ENCODE data around the gene ABLIM2.

ABLIM2 gene

DNA sequence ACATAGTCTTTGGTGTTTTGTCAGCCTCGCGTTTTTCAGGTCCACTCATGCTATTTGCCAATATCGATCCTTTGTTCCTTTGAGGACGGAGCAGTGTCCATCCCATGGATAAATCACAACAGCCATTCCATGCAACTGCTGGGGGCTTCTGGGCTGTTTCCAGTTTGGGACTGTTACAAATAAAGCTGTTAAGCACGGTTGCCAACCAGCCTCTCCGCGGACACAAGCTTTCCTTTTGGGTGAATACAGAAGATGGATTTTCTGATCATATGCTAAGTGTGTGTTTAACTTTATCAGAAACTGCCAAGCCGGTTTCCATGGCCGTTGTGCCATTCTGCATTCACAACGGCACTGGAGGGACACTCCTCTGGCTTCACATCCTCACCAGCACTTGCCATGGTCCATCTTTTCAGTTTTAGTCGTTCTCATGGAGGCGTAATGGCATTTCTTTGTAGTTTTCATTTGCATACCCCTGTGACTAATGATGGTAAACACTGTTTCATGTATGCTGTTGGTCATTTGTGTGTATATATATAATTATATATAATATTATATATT, 67.8 kb downstream of the ABLIM2 start:
- Histone ChIP-seq H3K9me3 (ENCODE audit: severe bottlenecking) (peaks cover 12% of the 10 kb centered on the region), H3K27ac (ENCODE audit: poor library complexity, severe bottlenecking) (peak overlapping the region; percentile 24), H3K36me3 (ENCODE audit: low read depth) (no peaks in the 10 kb centered on the region), H3K4me3 (ENCODE audit: severe bottlenecking) (no peak overlapping the region), H3K4me1 (ENCODE audit: insufficient read depth, poor library complexity, severe bottlenecking) (peaks cover 8% of the 10 kb centered on the region), H3K27me3 (ENCODE audit: insufficient read depth, poor library complexity, severe bottlenecking) (no peaks in the 10 kb centered on the region)
- DNase-seq (ENCODE audit: low spot score) (no peak), ATAC-seq (ENCODE audit: low read depth) (no peak)
- TF ChIP-seq, protein P1, sequence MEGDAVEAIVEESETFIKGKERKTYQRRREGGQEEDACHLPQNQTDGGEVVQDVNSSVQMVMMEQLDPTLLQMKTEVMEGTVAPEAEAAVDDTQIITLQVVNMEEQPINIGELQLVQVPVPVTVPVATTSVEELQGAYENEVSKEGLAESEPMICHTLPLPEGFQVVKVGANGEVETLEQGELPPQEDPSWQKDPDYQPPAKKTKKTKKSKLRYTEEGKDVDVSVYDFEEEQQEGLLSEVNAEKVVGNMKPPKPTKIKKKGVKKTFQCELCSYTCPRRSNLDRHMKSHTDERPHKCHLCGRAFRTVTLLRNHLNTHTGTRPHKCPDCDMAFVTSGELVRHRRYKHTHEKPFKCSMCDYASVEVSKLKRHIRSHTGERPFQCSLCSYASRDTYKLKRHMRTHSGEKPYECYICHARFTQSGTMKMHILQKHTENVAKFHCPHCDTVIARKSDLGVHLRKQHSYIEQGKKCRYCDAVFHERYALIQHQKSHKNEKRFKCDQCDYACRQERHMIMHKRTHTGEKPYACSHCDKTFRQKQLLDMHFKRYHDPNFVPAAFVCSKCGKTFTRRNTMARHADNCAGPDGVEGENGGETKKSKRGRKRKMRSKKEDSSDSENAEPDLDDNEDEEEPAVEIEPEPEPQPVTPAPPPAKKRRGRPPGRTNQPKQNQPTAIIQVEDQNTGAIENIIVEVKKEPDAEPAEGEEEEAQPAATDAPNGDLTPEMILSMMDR (IDR thresholded peaks at IDR 0.05; ENCODE audit: poor library complexity, severe bottlenecking), result no peak

DNA sequence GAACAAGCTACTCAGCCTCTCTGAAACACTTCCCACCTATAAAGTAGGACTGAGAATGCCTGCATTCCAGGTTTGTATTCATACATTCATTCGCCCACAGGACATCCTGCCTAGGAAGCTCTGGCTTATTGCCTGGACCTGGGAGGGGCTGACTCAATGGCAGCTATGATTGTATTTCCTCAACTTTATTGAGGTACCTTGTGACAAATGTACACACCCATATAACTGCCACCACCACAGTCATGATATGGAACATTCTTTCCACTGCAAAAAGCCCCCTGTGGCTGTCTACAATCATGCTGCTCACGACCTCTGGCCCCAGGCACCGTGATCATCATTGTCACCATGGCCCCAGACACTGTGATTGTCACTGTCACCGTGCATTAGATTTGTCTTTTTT, 68.3 kb downstream of the ABLIM2 start:
- Histone ChIP-seq H3K27ac (ENCODE audit: poor library complexity, severe bottlenecking) (peak overlapping the region; percentile 24), H3K4me1 (ENCODE audit: insufficient read depth, poor library complexity, severe bottlenecking) (peaks cover 8% of the 10 kb centered on the region), H3K4me3 (ENCODE audit: severe bottlenecking) (no peak overlapping the region), H3K27me3 (ENCODE audit: insufficient read depth, poor library complexity, severe bottlenecking) (no peaks in the 10 kb centered on the region), H3K36me3 (ENCODE audit: low read depth) (no peaks in the 10 kb centered on the region), H3K9me3 (ENCODE audit: severe bottlenecking) (peaks cover 12% of the 10 kb centered on the region)
- ATAC-seq (ENCODE audit: low read depth) (peak; percentile 92), DNase-seq (ENCODE audit: low spot score) (no peak)
- TF ChIP-seq, protein P1 (IDR thresholded peaks at IDR 0.05; ENCODE audit: poor library complexity, severe bottlenecking), result no peak

GRCh38 chr4:8089862-8090261, 68.8 kb downstream of the ABLIM2 start:
- H3K27ac ChIP-seq (ENCODE audit: poor library complexity, severe bottlenecking), result peak overlapping the region; percentile 24
- DNase-seq (ENCODE audit: low spot score) (no peak), ATAC-seq (ENCODE audit: low read depth) (peak; percentile 11; the same call in 1 of the 3 replicates)
- no peaks in the 10 kb centered on the region for H3K27me3 ChIP-seq (ENCODE audit: insufficient read depth, poor library complexity, severe bottlenecking)
- peaks cover 8% of the 10 kb centered on the region for H3K4me1 ChIP-seq (ENCODE audit: insufficient read depth, poor library complexity, severe bottlenecking)
- H3K4me3 ChIP-seq (ENCODE audit: severe bottlenecking), result no peak overlapping the region
- TF ChIP-seq, protein P1 (IDR thresholded peaks at IDR 0.05; ENCODE audit: poor library complexity, severe bottlenecking), result no peak
- H3K9me3 ChIP-seq (ENCODE audit: severe bottlenecking), result peaks cover 12% of the 10 kb centered on the region
- no peaks in the 10 kb centered on the region for H3K36me3 ChIP-seq (ENCODE audit: low read depth)

DNA sequence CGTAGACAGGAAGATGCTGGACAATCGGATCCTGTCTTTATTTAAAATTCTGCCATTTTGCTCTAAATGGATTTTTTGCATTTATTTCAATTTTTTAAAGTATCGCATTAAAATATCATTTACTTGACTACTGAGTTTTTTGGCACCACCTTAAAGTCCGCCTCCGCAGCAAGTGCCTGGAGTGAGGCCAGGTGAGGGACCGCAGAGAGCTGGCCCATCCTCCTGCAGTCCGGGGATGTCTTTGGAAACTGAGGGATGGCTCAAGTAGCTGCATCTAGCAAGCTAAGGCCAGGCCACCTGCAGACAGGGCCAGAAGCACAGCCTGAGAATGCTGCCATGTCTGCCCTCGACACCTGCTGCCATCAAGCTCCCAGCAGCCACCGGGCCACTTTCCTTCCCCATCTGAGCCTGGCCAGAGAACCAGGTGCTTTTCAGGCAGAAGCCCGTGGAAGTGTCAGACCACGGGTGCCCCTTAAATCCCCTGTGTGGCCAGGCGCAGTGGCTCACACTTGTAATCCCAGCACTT, 69.6 kb downstream of the ABLIM2 start:
- DNase-seq (ENCODE audit: low spot score), result no peak
- H3K27me3 ChIP-seq (ENCODE audit: insufficient read depth, poor library complexity, severe bottlenecking), result no peaks in the 10 kb centered on the region
- no peak for ATAC-seq (ENCODE audit: low read depth)
- H3K9me3 ChIP-seq (ENCODE audit: severe bottlenecking), result peaks cover 10% of the 10 kb centered on the region
- H3K36me3 ChIP-seq (ENCODE audit: low read depth), result no peaks in the 10 kb centered on the region
- TF ChIP-seq, protein P1 (IDR thresholded peaks at IDR 0.05; ENCODE audit: poor library complexity, severe bottlenecking), result no peak
- H3K4me3 ChIP-seq (ENCODE audit: severe bottlenecking), result no peak overlapping the region
- peaks cover 8% of the 10 kb centered on the region for H3K4me1 ChIP-seq (ENCODE audit: insufficient read depth, poor library complexity, severe bottlenecking)
- no peak overlapping the region for H3K27ac ChIP-seq (ENCODE audit: poor library complexity, severe bottlenecking)

DNA sequence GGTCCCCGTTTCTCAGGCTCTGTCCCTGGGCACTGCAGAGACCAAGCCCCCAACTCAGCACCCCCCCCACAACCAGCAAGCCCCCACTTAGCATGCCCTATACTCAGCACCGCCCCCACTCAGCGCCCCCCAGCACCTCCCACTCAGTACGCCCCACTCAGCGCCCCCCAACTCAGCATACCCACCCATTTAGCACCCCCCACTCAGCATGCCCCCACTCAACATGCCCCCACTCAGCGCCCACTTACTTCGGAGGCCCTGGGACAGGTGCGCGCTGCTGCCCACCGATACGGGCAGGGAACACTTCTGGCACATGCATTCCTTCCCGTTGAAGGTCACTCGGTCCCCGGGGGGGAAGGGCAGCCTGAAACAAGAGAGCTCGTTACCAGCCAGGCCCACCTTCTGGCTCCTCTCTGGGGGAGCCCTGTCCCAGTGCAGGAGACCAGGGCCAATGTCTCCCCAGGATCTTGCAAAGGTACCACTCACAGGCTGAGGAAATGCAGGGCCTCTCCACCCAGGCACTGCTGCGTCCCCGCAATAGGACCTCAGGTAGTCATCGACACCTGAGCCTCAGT, 70.6 kb downstream of the ABLIM2 start:
- no peaks in the 10 kb centered on the region for H3K36me3 ChIP-seq (ENCODE audit: low read depth)

More for the DNA sequence above, 70.6 kb downstream of the ABLIM2 start:
- TF ChIP-seq, protein P1 (IDR thresholded peaks at IDR 0.05; ENCODE audit: poor library complexity, severe bottlenecking), result no peak
- Histone ChIP-seq H3K4me1 (ENCODE audit: insufficient read depth, poor library complexity, severe bottlenecking) (peaks cover 8% of the 10 kb centered on the region), H3K27ac (ENCODE audit: poor library complexity, severe bottlenecking) (no peak overlapping the region), H3K27me3 (ENCODE audit: insufficient read depth, poor library complexity, severe bottlenecking) (no peaks in the 10 kb centered on the region), H3K4me3 (ENCODE audit: severe bottlenecking) (no peak overlapping the region), H3K9me3 (ENCODE audit: severe bottlenecking) (peaks cover 3% of the 10 kb centered on the region)
- DNase-seq (ENCODE audit: low spot score) (no peak), ATAC-seq (ENCODE audit: low read depth) (no peak)
